NT2/D1 (cell line): ENCODE measurements around the gene PLXNC1.

Experiments used
- SUZ12 ChIP-seq: IDR thresholded peaks from 2 replicates; pipeline ENCODE4 v1.6.1; 2011; ENCODE audit not compliant: insufficient read length, insufficient read depth; ENCODE audit errors: extremely low read depth
- YY1 ChIP-seq: IDR thresholded peaks from 2 replicates; pipeline ENCODE4 v1.6.1; 2011; ENCODE audit not compliant: insufficient read length, insufficient read depth
- ZNF274 ChIP-seq: IDR thresholded peaks from 2 replicates; pipeline ENCODE4 v1.6.1; 2011; ENCODE audit warnings: mild to moderate bottlenecking, low read depth, low read length

DNA sequence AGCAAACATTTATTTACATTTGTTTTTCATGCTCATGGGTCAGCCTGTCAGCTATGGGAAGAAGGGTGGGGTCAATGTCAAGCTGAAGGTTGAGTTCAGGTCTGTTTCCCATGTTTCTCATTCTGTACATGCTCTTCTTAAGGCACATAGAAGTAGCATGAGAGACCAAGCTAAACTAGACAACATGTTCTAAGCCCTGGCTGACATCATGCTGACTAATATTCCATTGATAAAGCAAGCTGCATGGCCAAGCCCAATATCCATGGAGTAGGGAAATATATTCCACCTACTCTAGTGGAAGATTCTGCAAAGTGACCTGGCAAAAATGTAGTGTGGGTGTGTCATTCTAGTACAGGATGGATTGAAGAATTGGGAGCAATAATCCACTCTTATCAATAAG, 44.1 kb downstream of the PLXNC1 start:
- TF ChIP-seq YY1 (no peak), ZNF274 (no peak), SUZ12 (no peak)
